Activated T-cell treated with anti-CD3 and anti-CD28 coated beads, Interleukin-2, amount 50 U/mL, for 1 hour (primary cell): Measurements from ENCODE around the gene GNA12.

Source experiments
- DNase-seq: peaks from one replicate; pipeline ENCODE4 v3.0.0-alpha.2; 2020

The GNA12 gene

DNA sequence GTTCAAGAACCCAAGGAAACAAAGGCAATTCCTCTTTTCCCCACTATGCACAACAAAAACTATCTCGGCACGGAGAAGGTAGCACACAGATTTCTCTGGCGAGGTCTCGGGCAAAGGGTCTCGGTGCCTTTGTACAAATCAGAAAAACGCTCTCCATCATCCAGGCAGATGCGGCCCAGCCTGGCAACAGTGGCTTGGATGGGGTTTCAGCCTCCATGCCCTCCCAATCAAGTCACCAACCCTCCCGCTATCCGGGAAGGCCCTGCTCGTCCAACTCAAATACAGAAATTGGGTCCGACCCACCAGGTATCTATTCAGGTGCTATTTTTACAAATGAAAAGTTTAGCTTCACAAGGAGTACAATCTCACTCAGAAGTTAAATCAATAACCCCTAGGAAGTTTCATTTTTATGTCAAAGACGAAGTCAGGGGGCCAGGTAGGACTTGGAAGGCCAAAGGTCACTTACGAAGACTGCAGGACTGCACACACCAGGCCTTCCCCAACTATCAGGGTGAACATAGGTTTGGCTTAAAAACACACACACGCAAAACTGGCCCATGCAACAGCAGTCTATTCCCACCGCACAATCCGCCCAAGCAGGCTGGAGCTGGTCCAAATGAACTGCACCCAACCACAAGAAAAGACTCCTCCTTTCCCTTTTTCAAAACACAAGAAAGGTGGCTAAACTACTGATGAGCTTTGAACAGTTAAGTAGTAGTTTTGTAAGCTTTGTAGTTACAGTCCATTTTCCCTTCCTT, 43.0 kb downstream of the GNA12 start:
- no peak for DNase-seq

GRCh38 chr7:2800220-2800930, 43.7 kb downstream of the GNA12 start:
- no peak for DNase-seq

DNA sequence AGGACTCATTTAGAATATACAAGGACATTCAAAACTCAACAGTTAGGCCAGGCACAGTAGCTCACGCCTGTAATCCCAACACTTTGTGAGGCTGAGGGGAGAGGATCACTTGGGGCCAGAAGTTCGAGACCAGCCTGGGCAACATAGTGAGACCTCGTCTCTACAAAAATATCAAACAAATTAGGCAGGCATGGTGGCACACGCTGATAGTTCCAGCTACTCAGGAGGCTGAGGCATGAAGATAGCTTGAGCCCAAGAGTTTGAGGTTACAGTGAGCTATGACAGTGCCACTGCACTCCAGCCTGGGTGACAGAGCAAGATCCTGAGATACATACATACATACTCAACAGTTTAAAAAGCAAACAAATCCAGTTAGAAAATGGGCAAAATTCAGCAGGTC, 44.9 kb downstream of the GNA12 start:
- DNase-seq: no peak

DNA sequence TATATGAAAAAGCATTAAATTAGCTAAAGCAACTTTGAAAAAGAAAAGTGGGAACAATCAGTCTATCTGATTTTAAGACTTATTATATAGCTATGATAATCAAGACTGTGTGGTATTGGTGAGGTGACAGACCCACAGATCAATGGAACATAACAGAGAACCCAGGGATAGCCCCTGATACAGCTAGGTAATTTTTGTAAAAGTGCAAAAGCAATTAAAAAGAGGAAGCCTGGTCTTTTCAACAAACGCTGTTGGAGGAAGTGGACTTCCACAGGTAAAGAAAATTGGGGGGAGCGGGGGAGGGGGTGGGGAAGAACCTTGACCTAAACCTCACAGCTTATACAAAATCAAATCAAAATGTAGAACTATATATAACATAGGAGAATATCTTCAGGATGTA, 45.4 kb downstream of the GNA12 start:
- no peak for DNase-seq

DNA sequence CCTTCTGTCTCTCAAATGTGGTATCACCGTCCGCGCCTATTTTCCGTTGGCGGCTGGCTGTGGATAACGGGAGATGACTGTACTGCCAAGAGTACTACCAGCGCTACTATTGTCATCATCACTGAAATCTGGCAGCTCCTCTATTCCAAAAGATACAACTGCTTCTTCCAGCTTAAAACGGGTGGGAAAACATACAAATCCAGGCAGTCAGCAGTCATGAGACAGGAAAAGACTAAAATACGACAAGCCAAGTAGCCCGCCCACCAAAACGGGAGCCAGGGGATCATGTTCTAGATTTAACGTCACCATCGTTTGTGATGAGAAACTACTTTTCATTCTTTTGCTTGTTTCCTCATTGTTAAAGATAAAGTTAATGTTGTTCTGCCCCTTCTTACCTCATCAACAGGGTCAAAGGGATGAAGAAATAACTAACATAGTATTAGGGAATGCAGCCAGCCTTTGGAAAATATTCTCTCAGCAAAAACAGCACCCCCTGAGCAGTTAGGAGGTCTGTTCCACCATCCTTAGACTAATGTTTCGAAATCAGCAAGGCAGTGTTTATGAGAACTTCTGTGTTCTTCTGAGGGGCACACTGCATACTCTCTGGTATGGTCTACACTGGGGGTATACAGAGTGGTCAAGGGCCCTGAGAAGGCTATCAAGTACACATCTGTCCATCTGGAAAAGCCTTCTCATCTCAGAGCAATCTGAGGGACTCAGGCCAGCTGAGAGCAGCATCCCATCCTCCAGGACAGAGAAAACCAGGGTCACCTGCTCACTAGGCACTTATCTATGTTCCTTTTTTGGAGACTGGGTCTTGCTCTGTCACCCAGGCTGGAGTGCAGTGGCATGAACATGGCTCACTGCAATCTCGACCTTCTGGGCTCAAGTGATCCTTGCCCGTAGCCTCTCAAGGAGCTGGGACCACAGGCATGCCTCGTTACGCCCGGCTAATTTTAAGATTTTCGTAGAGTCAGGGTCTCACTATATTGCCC, 47.5 kb downstream of the GNA12 start:
- no peak for DNase-seq

- DNase-seq: no peak
Observed at GRCh38 chr7:2795906-2796305, 48.2 kb downstream of the GNA12 start.

DNA sequence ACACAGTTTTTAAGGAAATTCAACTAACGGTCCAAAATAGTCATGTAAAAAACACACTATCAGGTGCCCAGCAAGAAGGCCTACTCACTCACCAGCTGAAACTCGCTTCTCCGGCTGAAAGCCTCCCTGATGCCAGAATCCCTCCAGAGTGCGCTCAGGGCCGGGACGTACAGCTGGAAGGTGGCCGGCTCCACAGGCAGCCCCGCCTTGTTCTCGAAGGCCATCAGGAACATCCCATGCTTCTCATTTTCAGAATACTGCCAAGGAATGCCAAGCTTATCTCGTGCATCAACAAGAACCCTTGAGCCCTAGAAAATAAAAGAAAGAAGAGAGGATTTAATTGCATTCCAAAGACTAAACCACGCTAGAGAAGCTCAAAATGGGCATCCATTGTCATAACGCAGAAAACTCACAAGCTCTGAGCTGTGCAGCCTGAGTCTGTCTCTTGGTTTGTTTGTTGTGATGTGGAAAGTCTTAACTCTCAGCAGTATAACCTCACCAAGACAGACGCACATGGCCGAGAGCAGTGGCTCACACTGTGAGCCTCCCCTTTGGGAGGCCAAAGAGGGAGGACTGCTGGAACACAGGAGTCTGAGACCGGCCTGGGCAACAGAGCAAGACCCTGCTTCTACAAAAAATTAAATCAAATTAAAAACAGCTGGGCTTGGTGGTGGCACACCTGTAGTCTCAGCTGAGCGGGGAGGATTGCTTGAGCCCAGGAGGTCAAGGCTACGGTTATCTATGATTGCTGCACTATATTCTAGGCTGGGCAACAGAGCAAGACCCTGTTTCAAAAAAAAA, 49.1 kb downstream of the GNA12 start:
- no peak for DNase-seq

GRCh38 chr7:2792856-2793487, 51.1 kb downstream of the GNA12 start:
- DNase-seq: no peak

DNA sequence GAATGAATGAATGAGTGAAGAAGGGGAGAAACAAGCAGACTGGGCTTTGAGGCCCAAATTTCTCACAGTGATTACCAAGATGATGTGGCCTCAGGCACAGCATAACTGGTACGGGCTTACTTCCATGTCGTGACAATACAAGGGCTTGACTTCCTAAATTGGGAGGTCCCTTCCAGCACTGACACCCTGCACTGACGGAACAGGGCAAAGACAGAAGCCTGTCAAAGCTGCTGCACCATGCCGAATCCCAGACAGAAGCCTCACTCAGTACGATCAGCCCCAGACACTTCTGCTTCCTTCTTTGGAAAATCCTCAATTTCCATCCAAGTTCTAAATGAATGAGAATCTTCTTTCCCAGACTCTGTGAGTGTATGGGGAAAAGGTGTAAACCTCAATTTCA, 51.9 kb downstream of the GNA12 start:
- no peak for DNase-seq

DNA sequence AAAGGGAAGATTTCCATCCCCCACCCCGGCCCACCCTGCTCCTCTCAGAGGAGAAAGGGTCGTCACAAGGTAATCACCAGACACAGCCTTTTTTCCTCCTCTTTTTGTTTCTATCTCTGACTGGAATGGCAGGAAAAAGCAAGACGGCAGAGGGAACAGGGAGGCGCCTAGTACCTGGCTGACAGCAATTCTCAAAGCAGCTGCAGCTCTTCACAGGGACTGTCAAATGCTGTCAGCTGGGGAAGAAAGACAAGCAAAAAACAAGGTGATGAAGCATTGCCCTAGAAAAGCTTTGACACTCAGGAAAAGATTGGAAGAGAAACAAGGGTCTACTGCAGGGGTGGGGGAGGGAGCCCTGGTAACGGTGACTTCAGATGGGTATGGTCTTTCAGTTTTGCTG, 52.7 kb downstream of the GNA12 start:
- no peak for DNase-seq

- DNase-seq: no peak
Observed at GRCh38 chr7:2787251-2787951, 56.7 kb downstream of the GNA12 start.

DNA sequence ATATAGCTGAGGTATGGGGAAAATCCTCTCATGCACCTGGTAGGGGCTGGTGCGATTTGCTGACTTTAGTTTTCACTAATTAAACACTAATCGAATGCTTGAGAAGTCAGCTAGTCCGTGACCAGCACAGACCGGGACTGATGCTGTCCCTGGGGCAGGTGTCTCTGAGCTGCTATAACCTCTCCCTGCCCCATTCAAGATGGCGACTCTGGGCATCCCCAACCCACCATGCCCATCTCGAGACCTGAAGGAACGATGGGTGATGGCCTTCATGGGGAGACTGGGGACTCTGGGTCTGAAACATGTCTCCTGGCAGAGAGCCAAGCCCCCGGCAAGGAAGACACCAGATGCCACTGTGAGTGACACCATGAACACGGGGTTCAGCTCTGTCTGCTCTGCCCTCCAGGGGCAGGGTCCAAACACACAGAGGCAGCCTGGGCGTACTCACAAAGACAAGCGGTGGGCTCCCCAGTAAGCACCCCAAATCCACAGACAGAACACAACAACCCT, 57.4 kb downstream of the GNA12 start:
- no peak for DNase-seq

DNA sequence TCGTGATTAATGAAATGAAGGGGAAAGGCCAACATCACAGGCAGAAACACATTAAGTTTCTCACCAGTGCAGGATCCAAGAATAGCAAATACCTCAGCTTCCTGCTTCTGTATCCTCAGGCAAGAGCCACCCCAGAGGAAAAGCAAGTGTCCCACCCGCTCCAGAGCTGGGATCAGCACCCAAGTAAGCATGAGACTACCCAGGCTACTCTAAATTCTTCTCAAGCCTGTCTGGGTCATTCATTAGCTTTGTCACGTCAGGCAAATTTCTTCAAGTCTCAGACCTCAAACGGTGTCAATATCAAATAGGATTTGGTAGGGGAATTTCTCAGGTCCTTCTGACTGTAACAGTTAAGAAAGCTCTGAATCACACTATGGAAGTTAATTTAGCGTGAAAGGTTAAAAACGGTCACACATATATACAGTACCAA, 59.0 kb downstream of the GNA12 start:
- DNase-seq: no peak

- no peak for DNase-seq
Observed at GRCh38 chr7:2782565-2782964, 61.5 kb downstream of the GNA12 start.

DNA sequence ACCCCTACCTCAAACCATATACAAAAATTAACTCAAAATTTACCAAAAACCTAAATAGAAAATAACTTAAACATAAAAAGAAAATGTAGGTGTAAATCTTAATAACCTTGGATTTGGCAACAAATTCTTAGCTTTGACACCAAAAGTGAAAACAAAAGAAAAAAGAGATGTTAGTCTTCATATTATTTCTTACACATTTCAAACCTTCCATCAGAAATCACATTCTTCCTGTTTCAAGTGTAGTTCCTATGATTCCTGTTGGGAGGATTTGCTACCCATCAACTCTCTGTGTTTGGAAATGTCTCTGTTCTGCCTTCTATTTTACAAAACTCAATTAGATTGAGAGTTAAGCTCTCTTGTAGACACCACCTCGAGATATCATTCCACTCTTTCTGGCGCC, 62.0 kb downstream of the GNA12 start:
- no peak for DNase-seq

GRCh38 chr7:2781636-2782035, 62.5 kb downstream of the GNA12 start:
- no peak for DNase-seq

DNA sequence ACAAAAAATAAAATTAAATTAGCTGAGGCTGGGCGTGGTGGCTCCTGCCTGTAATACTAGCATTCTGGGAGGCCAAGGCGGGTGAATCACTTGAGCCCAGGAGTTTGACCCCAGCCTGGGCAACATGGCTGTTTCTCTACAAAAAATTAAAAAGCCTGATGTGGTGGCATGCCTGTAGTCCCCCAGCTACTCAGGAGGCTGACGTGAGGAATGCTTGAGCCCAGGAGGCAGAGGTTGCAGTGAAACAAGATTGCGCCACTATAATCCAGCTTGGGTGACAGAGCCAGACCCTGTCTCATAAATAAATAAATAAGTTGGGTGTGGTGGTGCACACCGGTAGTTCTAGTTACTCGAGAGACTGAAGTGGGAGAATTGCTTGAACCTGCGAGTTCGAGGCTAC, 65.1 kb downstream of the GNA12 start:
- no peak for DNase-seq

DNA sequence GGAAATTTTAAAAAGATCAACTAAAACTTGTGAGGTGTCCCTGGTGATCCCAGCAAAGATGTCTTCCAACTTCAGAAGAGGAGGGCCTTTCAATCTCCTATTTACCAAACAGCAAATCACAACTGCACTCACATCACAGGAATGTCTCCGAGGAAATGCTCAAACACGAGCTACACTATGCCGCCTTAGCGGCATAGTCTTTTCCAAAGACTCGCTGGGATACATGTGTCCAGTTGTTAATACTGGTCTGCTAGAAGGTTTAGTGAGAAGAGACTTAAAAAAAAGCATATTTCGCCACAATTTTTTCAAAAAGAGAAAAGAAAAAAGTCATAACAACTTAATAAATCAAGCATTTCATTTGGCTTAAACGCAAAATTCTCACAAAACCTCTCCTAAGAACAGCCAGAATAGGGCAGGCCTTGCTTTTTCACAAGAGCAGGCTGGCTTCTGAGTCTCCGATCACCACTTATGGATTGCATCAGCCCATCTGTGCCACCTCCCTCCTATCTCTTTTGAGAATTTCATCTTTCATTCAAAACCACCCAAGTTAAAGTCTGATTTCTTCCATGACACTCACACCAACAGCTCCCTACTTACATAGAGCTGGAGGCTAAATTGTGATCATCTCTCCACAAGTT, 66.1 kb downstream of the GNA12 start:
- no peak for DNase-seq

DNA sequence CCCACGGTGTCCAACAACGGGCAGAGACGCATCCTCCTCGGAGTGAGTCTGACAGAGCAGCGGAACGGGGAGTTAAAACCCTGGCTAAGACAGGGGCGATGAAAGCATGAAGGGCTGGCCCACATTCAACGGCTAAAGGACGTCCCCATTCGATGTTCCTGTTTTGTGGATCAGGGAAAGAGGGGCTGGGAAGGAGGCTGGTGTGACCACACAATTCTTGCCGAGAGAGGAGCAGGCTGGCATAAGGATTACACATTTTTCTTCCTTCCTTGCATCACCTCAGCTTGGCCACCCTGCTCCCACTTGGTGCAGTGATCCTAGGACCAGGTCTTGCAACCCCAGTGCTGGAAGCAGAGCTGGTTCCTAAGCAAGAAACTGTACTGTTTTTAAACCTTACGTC, 67.7 kb downstream of the GNA12 start:
- DNase-seq: no peak

DNA sequence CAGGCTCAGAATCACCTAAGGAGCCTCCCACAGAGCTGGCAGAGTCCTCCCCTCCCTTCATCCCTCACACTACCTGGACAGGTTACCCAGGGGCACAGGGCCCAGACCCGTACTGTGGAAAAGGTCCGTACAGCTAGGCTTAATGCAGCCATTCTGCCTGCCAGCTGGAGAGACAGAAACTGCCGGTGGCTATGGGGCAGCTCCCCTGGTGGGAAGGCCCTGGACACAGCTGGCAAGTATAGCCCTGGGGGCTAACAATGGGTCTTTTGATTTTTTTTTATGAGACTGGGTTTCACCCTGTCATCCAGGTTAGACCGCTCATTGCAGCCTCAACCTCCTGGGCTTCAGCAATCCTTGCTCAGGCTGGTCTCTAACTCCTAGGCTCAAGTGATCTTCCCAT, 68.3 kb downstream of the GNA12 start:
- no peak for DNase-seq

GRCh38 chr7:2775376-2775775, 68.7 kb downstream of the GNA12 start:
- DNase-seq: no peak
